IMR-90 (cell line): Measurements from ENCODE around the gene RFTN1. TPM values are rescaled to one million over a fixed set of nuclear protein-coding genes. Genes with fewer than 3 reads are reported as not detected.

Experiments used
- ATAC-seq: fragments of 200-7000 bp; cut with Tn5 transposase; 2 replicates; pipeline ENCODE4 v1.9.1; 2020; ENCODE audit warnings: low read depth, mild to moderate bottlenecking, moderate library complexity
- BruUV-seq: library from RNA; stranded (reverse); fragments of 400-500 nt; replicated peaks from 2 replicates; lab custom pipeline; 2021; lab: Mats Ljungman, UMichigan
- CTCF ChIA-PET: fragments of 300-600 bp; formaldehyde crosslinking; extraction: SDS; loops from one replicate; lab custom pipeline; 2021; ENCODE audit warnings: antibody characterized with exemption; lab: Yijun Ruan, JAX
- POLR2A ChIA-PET: fragments of 300-600 bp; sonication (Branson Sonifier 250); formaldehyde crosslinking; loops from one replicate; lab custom pipeline; 2022; ENCODE audit warnings: antibody characterized with exemption; ENCODE audit not compliant: unreplicated experiment; lab: Charles Lee
- DNase-seq: peaks from one replicate; pipeline ENCODE4 v3.0.0; 2013
- H2AFZ ChIP-seq: replicated peaks from 2 replicates; pipeline ENCODE3; 2013; ENCODE audit warnings: low read length, mild to moderate bottlenecking; ENCODE audit not compliant: poor library complexity
- H2AK5ac ChIP-seq: 2 replicates; pipeline ENCODE4 v1.6.1; 2013; ENCODE audit warnings: low read depth, low read length, inconsistent platforms
- H2AK9ac ChIP-seq: replicated peaks from 2 replicates; pipeline ENCODE3; 2013; ENCODE audit warnings: mild to moderate bottlenecking, low read depth, low read length, moderate library complexity; ENCODE audit not compliant: poor library complexity
- H2BK120ac ChIP-seq: 2 replicates; pipeline ENCODE4 v1.6.1; 2013; ENCODE audit warnings: low read depth, low read length, inconsistent platforms
- H2BK15ac ChIP-seq: 3 replicates; pipeline ENCODE4 v1.6.1; 2013; ENCODE audit warnings: low read depth, low read length, inconsistent platforms
- H2BK20ac ChIP-seq: 2 replicates; pipeline ENCODE4 v1.6.1; 2013; ENCODE audit warnings: low read depth, mild to moderate bottlenecking, inconsistent platforms, low read length, moderate library complexity
- H2BK5ac ChIP-seq: 2 replicates; pipeline ENCODE4 v1.6.1; 2013; ENCODE audit warnings: mild to moderate bottlenecking, low read depth, low read length, inconsistent platforms; ENCODE audit not compliant: poor library complexity, severe bottlenecking
- H3K14ac ChIP-seq: replicated peaks from 2 replicates; pipeline ENCODE4 v1.6.1; 2013; ENCODE audit warnings: low read depth, low read length, inconsistent platforms
- H3K18ac ChIP-seq: 2 replicates; pipeline ENCODE4 v1.6.1; 2013; ENCODE audit warnings: low read depth, low read length, control low read depth
- H3K23ac ChIP-seq: 2 replicates; pipeline ENCODE4 v1.6.1; 2013; ENCODE audit warnings: low read depth, low read length, inconsistent platforms
- H3K27ac ChIP-seq: 2 replicates; pipeline ENCODE4 v1.5.1; 2013; ENCODE audit warnings: mild to moderate bottlenecking, control low read depth, low read length; ENCODE audit not compliant: insufficient read depth
- H3K27me3 ChIP-seq: 2 replicates; pipeline ENCODE4 v1.6.1; 2013; ENCODE audit warnings: low read length; ENCODE audit not compliant: control insufficient read depth, insufficient read depth
- H3K36me3 ChIP-seq: 2 replicates; pipeline ENCODE4 v1.6.1; 2013; ENCODE audit warnings: low read length, mixed read lengths; ENCODE audit not compliant: control insufficient read depth, insufficient read depth
- H3K4ac ChIP-seq: 2 replicates; pipeline ENCODE4 v1.6.1; 2013; ENCODE audit warnings: low read depth, low read length, inconsistent platforms
- H3K4me1 ChIP-seq: 2 replicates; pipeline ENCODE4 v1.6.1; 2013; ENCODE audit warnings: low read length, mixed read lengths; ENCODE audit not compliant: control insufficient read depth, insufficient read depth
- H3K4me2 ChIP-seq: 2 replicates; pipeline ENCODE4 v1.6.1; 2013; ENCODE audit warnings: low read depth, mild to moderate bottlenecking, control low read depth, low read length, moderate library complexity
- H3K4me3 ChIP-seq: 2 replicates; pipeline ENCODE4 v1.5.1; 2013; ENCODE audit warnings: low read depth, mild to moderate bottlenecking, control low read depth, low read length, moderate library complexity; ENCODE audit not compliant: insufficient read depth
- H3K56ac ChIP-seq: 2 replicates; pipeline ENCODE4 v1.6.1; 2013; ENCODE audit warnings: low read length, inconsistent platforms; ENCODE audit not compliant: insufficient read depth; ENCODE audit errors: extremely low read depth
- H3K79me1 ChIP-seq, 2 experiments: 2 replicates each; pipeline ENCODE4 v1.6.1; 2013; ENCODE audit warnings: low read length in 2 of 2, inconsistent platforms in 1 of 2, low read depth in 1 of 2
- H3K9ac ChIP-seq: 2 replicates; pipeline ENCODE4 v1.6.1; 2013; ENCODE audit warnings: low read depth, low read length, control low read depth
- H3K9me1 ChIP-seq: 2 replicates; pipeline ENCODE4 v1.6.1; 2013; ENCODE audit warnings: low read length, inconsistent platforms; ENCODE audit not compliant: insufficient read depth
- H3K9me3 ChIP-seq: 2 replicates; pipeline ENCODE4 v1.6.1; 2013; ENCODE audit warnings: low read length; ENCODE audit not compliant: control insufficient read depth, insufficient read depth
- H4K20me1 ChIP-seq: 2 replicates; pipeline ENCODE4 v1.6.1; 2013; ENCODE audit warnings: low read length, inconsistent platforms; ENCODE audit not compliant: insufficient read depth
- H4K5ac ChIP-seq: 2 replicates; pipeline ENCODE4 v1.6.1; 2013; ENCODE audit warnings: mild to moderate bottlenecking, low read depth, low read length, control low read depth
- H4K8ac ChIP-seq, 2 experiments: 2 replicates each; pipeline ENCODE4 v1.6.1; 2013; ENCODE audit warnings: low read depth in 2 of 2, low read length in 2 of 2, control low read depth in 1 of 2, inconsistent platforms in 1 of 2
- H4K91ac ChIP-seq: 2 replicates; pipeline ENCODE4 v1.6.1; 2013; ENCODE audit warnings: low read depth, low read length, inconsistent platforms; ENCODE audit not compliant: insufficient read depth
- BHLHE40 ChIP-seq: fragments of 150-350 bp; IDR thresholded peaks from 2 replicates; pipeline ENCODE4 v1.6.1; 2016; ENCODE audit warnings: mild to moderate bottlenecking, low read depth, low read length
- FOS ChIP-seq: fragments of 150-350 bp; IDR thresholded peaks from 2 replicates; pipeline ENCODE4 v1.6.1; 2016; ENCODE audit warnings: low read depth, low read length
- MXI1 ChIP-seq: IDR thresholded peaks from 2 replicates; pipeline ENCODE4 v1.6.1; 2012; ENCODE audit warnings: low read depth, mild to moderate bottlenecking, low read length, moderate library complexity, borderline replicate concordance
- RAD21 ChIP-seq: IDR thresholded peaks from 2 replicates; pipeline ENCODE4 v1.6.1; 2012; ENCODE audit warnings: low read length, improper control_type of control experiment
- WGBS, 2 experiments: methylation state at CpG; one replicate each; pipeline versions ENCODE4 v1.1.5 to v1.1.7; 2013; ENCODE audit warnings: missing lambda C conversion rate in 2 of 2; ENCODE audit not compliant: insufficient read length in 1 of 2; ENCODE audit errors: extremely low coverage in 2 of 2; 5-methylcytosine and 5-hydroxymethylcytosine counted together
- dilution Hi-C: fragments of 300-500 bp; cut with HindIII; formaldehyde crosslinking; loops from one replicate; pipeline ENCODE4 v1.14.3; 2018; ENCODE audit warnings: low sequenced_read_pairs; ENCODE audit not compliant: unreplicated experiment
- in situ Hi-C: fragments of 300-500 bp; cut with MboI; formaldehyde crosslinking; loops from 3 replicates; pipeline ENCODE4 v1.14.3; 2019; ENCODE audit warnings: low sequenced_read_pairs, inconsistent platforms, mixed read lengths
- intact Hi-C: fragments of 100-400 bp; cut with micrococcal nuclease; formaldehyde crosslinking; loops from 2 replicates; pipeline ENCODE4 v1.10.0; 2022
- polyA plus RNA-seq, 3 experiments: library from polyadenylated mRNA; depleted of rRNA; stranded (reverse); fragments of >200 nt; gene quantifications; 2 replicates each; pipeline ENCODE4 v1.2.3, GENCODE V29; 2012; ENCODE audit warnings: low replicate concordance in 1 of 3
- total RNA-seq: library from RNA; depleted of rRNA; stranded (reverse); fragments of >200 nt; gene quantifications from 2 replicates; pipeline ENCODE4 v1.2.3, GENCODE V29; 2012
- TF ChIP-seq, protein P1 (sequence below): fragments of 150-350 bp; IDR thresholded peaks from 2 replicates; pipeline ENCODE4 v1.6.1; 2016; ENCODE audit warnings: low read depth, mild to moderate bottlenecking, low read length, moderate library complexity, borderline replicate concordance

Gene RFTN1
- total and polyA plus RNA-seq, 2 of the 4 experiments (the other 2 are of a cell fraction) = 45.0 to 52.0 TPM

DNA sequence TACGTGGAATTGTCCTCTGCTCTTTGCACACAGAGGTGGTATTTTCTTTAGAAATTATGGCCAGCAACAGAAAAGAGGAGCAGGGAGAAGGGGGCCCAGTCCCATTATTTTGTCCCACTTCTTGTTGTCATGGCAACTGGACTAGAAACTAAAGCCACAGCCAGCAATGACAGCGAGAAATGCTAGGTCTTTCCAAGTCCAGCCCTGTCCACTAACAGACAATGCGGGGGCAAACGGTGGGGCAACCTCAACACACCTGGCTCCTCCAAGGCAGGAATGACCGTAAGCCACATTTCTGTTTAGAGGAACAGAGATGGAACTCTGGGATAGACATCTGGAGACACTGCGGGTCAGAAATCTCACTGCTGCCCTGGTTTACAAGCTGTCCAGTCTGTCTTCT is 107.3 kb downstream of the RFTN1 start:
- no peak overlapping the region for H2AFZ ChIP-seq
- no peak overlapping the region for H2BK120ac ChIP-seq
- ATAC-seq (no peak), DNase-seq (no peak)
- H2BK5ac ChIP-seq = no peak overlapping the region
- 92% methylated on average over 2 of the region's 6 CpGs; no CpG with 5 or more reads in 1 of the 2 experiments for WGBS, 2 experiments
- no peak overlapping the region for H4K91ac ChIP-seq
- H3K4me1 ChIP-seq = peaks cover 26% of the 10 kb centered on the region
- no peak overlapping the region for H3K27ac ChIP-seq
- no peak overlapping the region for H4K5ac ChIP-seq
- no peak overlapping the region for H4K8ac ChIP-seq
- H3K4ac ChIP-seq = no peak overlapping the region
- H3K23ac ChIP-seq = no peak overlapping the region
- H3K79me1 ChIP-seq = peaks cover 49 to 63% of the 10 kb centered on the region in 2 experiments
- peaks cover 24% of the 10 kb centered on the region; the same call in 1 of the 2 replicates for H4K20me1 ChIP-seq
- H3K14ac ChIP-seq = no peak overlapping the region
- H3K9me1 ChIP-seq = peaks cover 27% of the 10 kb centered on the region
- H2BK15ac ChIP-seq = no peak overlapping the region
- no peak overlapping the region for H3K9ac ChIP-seq
- H3K27me3 ChIP-seq = no peaks in the 10 kb centered on the region
- no peak overlapping the region for H3K4me3 ChIP-seq
- intact Hi-C loops (no loop called here), dilution Hi-C loops (no loop called here), in situ Hi-C loops (no loop called here)
- ChIA-PET POLR2A (no interaction called here), CTCF (no interaction called here)
- no peak overlapping the region for H2AK9ac ChIP-seq
- H3K56ac ChIP-seq = no peak overlapping the region
- no peak overlapping the region for H2BK20ac ChIP-seq
- no TSS peak for BruUV-seq
- H3K9me3 ChIP-seq = no peaks in the 10 kb centered on the region
- no peak overlapping the region for H3K4me2 ChIP-seq
- no peak for TF ChIP-seq MXI1
- TF ChIP-seq BHLHE40 = no peak
- no peak for TF ChIP-seq FOS
- no peak for TF ChIP-seq RAD21
- TF ChIP-seq, protein P1, sequence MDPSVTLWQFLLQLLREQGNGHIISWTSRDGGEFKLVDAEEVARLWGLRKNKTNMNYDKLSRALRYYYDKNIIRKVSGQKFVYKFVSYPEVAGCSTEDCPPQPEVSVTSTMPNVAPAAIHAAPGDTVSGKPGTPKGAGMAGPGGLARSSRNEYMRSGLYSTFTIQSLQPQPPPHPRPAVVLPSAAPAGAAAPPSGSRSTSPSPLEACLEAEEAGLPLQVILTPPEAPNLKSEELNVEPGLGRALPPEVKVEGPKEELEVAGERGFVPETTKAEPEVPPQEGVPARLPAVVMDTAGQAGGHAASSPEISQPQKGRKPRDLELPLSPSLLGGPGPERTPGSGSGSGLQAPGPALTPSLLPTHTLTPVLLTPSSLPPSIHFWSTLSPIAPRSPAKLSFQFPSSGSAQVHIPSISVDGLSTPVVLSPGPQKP = no peak
- H3K18ac ChIP-seq = peak overlapping the region; percentile 52
- H2AK5ac ChIP-seq = no peak overlapping the region
- peaks cover 16% of the 10 kb centered on the region for H3K36me3 ChIP-seq
